NOMO-1 treated with dmso at 0.1 percent for 144 hours (cell line): Measurements from ENCODE around the gene CA10.

Experiments used
- DNase-seq: peaks from one replicate; lab custom pipeline; 2025; ENCODE audit not compliant: unreplicated experiment; lab: John Stamatoyannopoulos, UW

The CA10 gene

GRCh38 chr17:51820252-51820651, 338.3 kb downstream of the CA10 start:
- DNase-seq, result no peak

DNA sequence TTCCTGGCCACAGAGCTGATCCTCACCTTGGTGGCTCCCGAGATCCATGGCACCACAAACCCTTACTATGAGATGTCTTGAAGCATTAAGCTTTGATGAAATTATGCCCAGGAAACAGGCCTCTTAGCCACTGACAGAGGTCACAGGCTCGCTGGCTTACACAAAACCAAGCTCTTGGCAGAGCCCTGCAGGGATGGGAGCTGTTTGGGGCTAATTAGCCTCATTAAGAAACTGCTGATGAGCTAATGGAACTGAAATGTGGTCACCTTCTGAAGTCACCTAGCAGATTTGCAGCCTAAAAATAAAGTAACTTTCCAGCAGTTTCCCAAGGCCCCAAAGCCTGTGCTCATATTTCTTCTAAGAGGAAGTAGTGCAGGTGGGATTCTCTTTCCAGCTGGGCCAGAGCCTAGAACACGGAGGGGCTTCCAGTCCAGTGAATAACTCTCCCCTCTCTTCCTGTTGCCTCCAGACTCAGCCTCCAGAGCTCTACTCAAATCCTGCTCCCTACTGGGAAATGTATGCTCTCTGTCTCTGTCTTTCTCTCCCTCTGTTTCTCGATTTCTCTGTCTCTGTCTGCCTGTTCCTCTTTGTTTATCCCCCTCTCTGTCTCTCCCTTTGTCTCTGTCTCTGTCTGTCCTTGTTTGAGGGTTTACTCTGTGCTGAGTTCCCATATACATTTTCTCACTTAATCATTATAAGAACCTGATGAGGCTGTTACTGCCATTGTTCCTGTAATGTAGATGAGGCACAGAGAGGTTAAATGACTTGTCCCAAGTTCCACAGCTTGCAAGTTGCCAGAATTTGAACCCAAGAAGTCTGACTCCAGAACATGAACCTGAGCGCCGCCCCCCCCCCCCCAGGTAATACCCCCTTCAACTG, 338.9 kb downstream of the CA10 start:
- DNase-seq, result no peak

DNA sequence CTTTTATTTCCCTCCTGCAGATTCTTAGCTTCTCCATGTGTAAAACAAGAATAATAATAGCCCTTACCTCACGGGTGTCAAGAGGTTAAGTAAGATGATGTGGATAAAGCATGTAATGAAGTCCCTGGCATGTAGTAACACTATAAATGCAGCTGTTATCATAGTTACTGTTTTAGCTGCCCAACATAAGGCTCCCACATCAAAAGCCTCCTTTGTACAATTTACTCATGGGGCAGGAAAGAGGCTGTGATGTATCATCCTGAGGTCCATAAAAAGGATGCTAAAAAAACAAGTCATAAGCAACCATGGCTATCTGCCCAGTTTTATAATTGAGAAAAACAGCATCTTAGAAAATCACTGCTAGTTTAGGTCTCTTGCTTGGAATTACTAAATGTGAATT, 339.7 kb downstream of the CA10 start:
- no peak for DNase-seq

- no peak for DNase-seq
These were observed 340.6 kb downstream of the CA10 start for GRCh38 chr17:51817955-51818354.

DNA sequence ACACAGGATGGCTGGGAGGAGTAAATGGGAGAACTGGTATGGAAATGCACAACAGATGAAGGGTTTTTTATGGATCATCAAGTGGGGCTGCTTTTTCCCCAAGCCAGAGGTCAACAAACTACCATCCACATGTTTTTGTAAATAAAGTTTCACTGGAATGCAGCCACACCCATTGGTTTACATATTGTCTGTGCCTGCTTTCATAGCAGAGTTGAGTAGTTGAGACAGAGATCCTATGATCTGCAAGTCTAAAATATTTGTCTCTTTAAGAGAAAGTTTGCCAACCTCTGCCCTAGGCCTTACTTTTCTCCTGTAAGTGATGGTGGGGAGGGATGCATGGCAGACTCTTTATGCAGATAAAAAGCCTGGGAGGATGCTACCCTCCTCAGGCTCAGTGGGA, 341.4 kb downstream of the CA10 start:
- no peak for DNase-seq

GRCh38 chr17:51815097-51815496, 343.4 kb downstream of the CA10 start:
- DNase-seq, result no peak

DNA sequence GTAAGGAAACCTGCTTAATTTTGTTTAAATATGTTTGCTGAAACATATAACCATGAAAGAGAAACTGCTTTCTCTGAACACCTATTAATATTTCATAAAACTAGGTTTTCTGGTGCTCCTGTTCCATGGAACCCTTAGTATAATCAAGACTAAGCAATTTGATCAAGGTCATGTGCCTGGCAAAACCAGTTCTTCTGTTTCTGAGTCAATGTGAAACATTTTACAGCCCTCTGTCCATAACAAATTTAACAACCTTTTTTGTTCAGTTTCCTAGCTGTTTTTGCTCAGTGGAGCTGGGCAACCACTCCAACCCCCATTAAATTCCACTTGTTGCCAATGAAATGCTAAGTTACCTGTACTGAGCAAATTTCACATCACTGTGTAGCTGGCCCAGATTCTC, 344.0 kb downstream of the CA10 start:
- no peak for DNase-seq

GRCh38 chr17:51813784-51814174, 344.7 kb downstream of the CA10 start:
- DNase-seq, result no peak

GRCh38 chr17:51813140-51813783, 345.3 kb downstream of the CA10 start:
- DNase-seq, result no peak

- no peak for DNase-seq
These were observed 351.1 kb downstream of the CA10 start for GRCh38 chr17:51807460-51807859.

GRCh38 chr17:51805765-51806164, 352.7 kb downstream of the CA10 start:
- no peak for DNase-seq

- DNase-seq, result no peak
These were observed 353.3 kb downstream of the CA10 start for GRCh38 chr17:51805185-51805584.

GRCh38 chr17:51803161-51803560, 355.4 kb downstream of the CA10 start:
- no peak for DNase-seq

DNA sequence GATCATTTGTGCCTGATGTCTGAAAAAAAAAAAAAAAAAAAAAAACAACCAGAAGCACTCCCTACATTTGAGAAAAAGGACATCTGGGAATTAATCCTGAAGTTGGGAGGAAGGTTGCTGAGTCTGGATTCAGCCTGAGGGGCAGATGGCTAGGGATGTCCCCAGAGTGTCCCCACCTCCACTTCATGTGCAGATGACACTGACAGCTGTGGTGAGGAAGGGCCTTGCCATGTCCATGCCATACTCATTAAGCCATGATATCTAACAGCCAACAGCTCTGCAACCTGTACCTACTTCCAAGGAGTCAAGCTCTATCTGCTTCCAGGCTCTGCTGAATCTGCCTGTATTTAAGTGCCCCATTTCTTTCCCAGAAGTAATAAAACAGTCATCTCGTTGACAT, 356.0 kb downstream of the CA10 start:
- DNase-seq, result no peak

- no peak for DNase-seq
These were observed 356.9 kb downstream of the CA10 start for GRCh38 chr17:51801626-51802025.

DNA sequence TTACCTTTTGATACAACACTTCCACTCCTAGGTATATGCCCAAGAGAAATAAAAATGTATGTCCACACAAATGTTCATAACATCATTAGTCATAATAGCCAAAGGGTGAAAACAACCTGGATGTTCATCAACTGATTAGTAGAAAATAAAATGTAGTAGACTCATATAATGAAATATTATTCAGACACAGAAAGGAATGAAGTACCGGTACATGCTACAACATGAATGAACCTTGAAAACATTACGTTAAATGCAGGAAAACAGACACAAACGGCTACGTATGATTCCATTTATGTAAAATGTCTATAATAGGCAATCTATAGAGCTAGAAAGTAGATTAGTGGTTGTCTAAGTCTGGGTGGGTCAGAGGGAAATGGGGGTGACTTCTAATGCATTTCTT, 358.5 kb downstream of the CA10 start:
- no peak for DNase-seq

DNA sequence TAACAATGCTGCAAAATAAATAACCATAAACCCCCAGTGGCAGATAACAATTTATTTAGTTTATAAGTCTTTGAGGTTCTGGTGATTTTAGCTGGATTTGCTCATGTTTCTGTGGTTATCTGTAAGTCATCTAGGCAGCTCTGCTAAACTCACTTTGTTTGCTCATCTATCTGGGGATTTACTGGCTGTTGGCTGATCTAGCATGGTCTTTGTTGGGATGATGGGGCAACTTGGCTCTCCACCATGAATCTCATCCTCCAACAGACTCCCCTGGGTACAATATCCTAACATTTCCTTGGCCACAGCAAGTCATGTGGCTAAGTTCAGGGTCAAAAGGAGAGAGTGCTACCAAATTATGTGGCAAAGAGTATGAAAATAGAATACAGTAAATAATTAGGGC, 359.3 kb downstream of the CA10 start:
- no peak for DNase-seq

DNA sequence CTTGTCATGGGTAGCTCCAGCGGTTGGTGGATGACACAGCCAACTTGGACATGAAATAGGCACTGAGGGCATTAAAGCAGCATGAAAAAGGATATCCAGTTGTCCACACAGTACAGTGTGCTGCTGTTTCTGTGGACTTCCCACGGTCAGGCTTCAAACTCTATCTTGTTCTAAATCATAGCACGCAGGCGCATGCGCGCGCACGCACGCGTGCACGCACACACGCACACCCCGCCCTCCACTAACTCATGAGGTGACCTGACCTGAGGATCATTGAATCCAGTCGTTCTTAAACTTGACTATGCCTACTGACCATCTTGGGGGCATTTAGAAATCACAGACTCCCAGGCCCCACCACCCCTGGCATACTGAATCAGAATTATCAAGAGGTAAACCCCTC, 361.4 kb downstream of the CA10 start:
- DNase-seq, result no peak

- DNase-seq, result no peak
These were observed 362.5 kb downstream of the CA10 start for GRCh38 chr17:51796026-51796425.

DNA sequence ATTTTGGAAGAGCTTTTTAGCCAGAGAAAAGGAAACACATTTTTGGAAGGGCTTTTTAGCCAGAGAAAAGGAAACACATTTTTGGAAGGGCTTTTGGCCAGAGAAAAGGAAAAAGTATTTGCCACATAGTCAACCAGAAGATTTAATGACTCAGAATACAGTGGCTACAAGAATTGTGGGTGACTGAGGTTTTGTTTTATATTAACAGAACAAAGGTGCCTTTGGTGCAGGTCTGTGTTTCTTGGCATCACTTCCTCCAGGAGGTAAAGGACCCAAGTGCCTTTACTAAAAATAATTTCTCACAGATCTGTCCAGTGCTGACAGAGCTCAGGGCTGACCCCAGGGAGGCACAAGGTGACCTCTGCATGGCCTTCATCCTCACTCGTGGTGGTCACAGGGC, 363.1 kb downstream of the CA10 start:
- DNase-seq, result no peak

- DNase-seq, result no peak
These were observed 364.0 kb downstream of the CA10 start for GRCh38 chr17:51794466-51794865.

DNA sequence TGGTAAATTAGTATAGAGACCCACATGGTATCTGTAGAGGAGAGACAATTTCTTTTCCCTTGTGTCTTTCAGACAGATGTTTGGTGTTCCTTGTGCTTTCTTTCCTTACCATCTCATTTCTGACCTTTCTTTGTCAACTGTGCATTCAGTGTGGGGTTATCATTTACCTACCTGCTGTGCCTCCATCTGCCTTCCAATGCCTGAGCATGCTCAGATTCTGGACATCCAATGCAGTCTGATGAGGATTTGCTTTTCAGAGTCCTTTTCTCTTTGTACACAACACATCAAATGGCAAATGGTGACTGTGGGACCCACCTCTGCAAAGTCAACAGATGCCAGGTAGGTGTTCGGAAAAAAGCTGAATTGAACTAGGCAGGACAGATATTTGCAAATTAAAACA, 364.8 kb downstream of the CA10 start:
- no peak for DNase-seq

DNA sequence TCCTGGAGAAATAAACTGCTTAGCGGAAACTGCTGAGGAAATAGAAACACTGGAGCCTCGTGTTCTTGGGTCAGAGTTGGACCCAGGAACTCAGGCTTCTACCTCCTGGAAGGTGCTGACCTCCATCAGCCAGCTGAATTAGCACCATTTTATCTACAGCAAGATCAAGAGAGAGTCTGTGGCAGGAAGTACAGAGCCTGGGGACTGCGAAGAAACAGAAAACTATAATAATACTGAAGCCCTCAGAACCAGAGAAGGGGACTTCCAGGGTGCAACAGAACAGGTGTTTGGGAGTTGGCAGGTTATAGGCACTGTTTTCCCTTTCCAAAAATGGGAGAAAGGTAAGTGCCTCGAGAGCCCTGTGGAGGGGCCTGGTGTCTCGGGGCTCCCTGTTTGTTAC, 379.7 kb downstream of the CA10 start:
- DNase-seq, result no peak
